Nephron (organoid): ENCODE measurements around the gene PRKCB.

Experiments
- H3K27ac Mint-ChIP-seq, 3 experiments: 2 replicates each; pipeline ENCODE4 v1.8.0; 2020; ENCODE audit warnings: mixed read lengths in 3 of 3, mild to moderate bottlenecking in 2 of 3, moderate library complexity in 1 of 3
- H3K27me3 Mint-ChIP-seq: 2 replicates; pipeline ENCODE4 v1.8.0; 2021; ENCODE audit warnings: low read depth, mild to moderate bottlenecking, moderate library complexity, mixed read lengths
- H3K36me3 Mint-ChIP-seq: 2 replicates; pipeline ENCODE4 v1.8.0; 2020; ENCODE audit warnings: low read depth, mixed read lengths
- H3K4me1 Mint-ChIP-seq: 2 replicates; pipeline ENCODE4 v1.8.0; 2020; ENCODE audit warnings: mixed read lengths
- H3K4me3 Mint-ChIP-seq, 3 experiments: 2 replicates each; pipeline ENCODE4 v1.8.0; 2020; ENCODE audit warnings: mild to moderate bottlenecking in 3 of 3, mixed read lengths in 3 of 3, moderate library complexity in 2 of 3
- H3K9me3 Mint-ChIP-seq: 2 replicates; pipeline ENCODE4 v1.8.0; 2020; ENCODE audit warnings: mixed read lengths
- CTCF ChIP-seq, 3 experiments: fragments of 200-600 bp; sonication (generic); IDR thresholded peaks; one replicate each; pipeline ENCODE4 v1.5.0; 2021; ENCODE audit warnings: antibody characterized with exemption in 3 of 3; ENCODE audit not compliant: unreplicated experiment in 3 of 3

The PRKCB gene

GRCh38 chr16:24132048-24132796, 296.4 kb downstream of the PRKCB start:
- H3K4me1 Mint-ChIP-seq, result no peaks in the 10 kb centered on the region
- H3K36me3 Mint-ChIP-seq, result no peaks in the 10 kb centered on the region
- no peak for TF ChIP-seq CTCF (IDR thresholded peaks at IDR 0.05; ENCODE audit: unreplicated experiment in 3 of 3)
- no peak overlapping the region for H3K4me3 Mint-ChIP-seq
- no peaks in the 10 kb centered on the region for H3K9me3 Mint-ChIP-seq
- no peak overlapping the region for H3K27ac Mint-ChIP-seq
- H3K27me3 Mint-ChIP-seq, result peaks cover 5% of the 10 kb centered on the region

DNA sequence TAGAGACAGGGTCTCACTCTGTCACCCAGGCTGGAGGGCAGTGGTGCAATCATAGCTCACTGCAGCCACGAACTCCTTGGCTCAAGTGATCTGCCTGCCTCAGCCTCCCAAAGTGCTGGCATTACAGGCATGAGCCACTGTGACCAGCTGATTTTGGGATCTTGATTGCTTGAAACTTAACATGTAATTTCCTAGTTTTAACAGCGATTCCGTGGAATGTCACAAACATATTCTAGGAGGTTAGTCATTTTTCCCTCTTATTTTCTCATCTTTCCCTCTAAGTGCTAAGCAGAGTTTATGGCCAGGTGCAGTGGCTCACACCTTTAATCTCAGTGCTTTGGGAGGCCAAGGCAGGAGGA, 297.0 kb downstream of the PRKCB start:
- Mint-ChIP-seq H3K4me1 (no peaks in the 10 kb centered on the region), H3K36me3 (no peaks in the 10 kb centered on the region), H3K9me3 (no peaks in the 10 kb centered on the region)

DNA sequence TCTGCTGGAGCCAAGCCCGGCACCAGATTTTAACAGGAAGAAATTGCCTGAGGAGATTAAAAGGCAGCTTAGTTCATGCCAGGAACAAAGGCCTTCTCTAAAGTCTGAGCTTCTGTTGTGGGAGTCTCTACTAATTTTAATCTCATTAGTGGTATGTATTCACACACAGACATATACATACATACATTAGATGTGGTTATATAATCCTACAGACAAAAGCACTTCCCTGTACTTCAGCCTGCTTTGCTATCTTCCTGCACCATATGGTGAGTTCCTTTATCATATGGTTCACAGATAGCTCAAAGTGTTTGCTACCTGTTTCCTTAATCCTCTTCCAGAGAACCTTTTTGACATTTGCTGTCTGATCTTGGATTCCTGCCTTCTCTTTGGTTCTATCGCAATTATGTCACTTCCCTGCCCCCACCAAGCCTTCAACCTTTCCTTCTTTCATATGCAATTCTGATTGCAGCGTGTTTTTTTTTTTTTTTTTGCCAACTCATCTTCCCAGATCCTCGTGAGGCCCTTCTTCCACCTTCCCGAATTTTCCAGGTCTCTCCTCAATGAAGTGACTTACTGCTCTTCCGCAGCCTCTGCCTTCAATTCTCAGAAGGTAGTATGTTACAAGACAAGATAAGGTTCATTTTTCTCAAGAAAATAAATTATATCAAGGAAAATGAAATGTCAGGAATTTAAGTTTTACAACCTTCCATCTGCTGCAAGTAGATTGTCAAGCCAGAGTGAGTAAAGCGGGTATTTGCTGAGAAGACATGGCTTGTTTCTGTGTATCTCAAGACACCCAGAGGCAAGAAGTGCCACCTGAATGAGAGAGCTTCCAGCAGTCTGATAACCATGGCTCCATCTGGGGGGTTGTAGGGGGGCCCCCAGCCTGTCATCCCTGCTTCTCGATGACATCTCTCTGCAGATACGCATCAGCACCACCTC, 300.1 kb downstream of the PRKCB start:
- no peaks in the 10 kb centered on the region for H3K36me3 Mint-ChIP-seq
- H3K4me3 Mint-ChIP-seq, result no peak overlapping the region
- no peaks in the 10 kb centered on the region for H3K9me3 Mint-ChIP-seq
- H3K4me1 Mint-ChIP-seq, result no peaks in the 10 kb centered on the region
- no peak overlapping the region for H3K27ac Mint-ChIP-seq
- TF ChIP-seq CTCF (IDR thresholded peaks at IDR 0.05; ENCODE audit: unreplicated experiment in 3 of 3), result no peak
- peaks cover 14% of the 10 kb centered on the region for H3K27me3 Mint-ChIP-seq

More for the DNA sequence above, 297.0 kb downstream of the PRKCB start:
- H3K27ac Mint-ChIP-seq, result no peak overlapping the region
- H3K27me3 Mint-ChIP-seq, result peaks cover 5% of the 10 kb centered on the region
- H3K4me3 Mint-ChIP-seq, result no peak overlapping the region
- TF ChIP-seq CTCF (IDR thresholded peaks at IDR 0.05; ENCODE audit: unreplicated experiment in 3 of 3), result no peak

GRCh38 chr16:24138024-24138423, 302.2 kb downstream of the PRKCB start:
- Mint-ChIP-seq H3K27me3 (peaks cover 14% of the 10 kb centered on the region), H3K9me3 (no peaks in the 10 kb centered on the region), H3K27ac (no peak overlapping the region), H3K36me3 (no peaks in the 10 kb centered on the region), H3K4me3 (no peak overlapping the region), H3K4me1 (no peaks in the 10 kb centered on the region)
- TF ChIP-seq CTCF (IDR thresholded peaks at IDR 0.05; ENCODE audit: unreplicated experiment in 3 of 3), result no peak

- no peak overlapping the region for H3K27ac Mint-ChIP-seq
- no peak overlapping the region for H3K4me3 Mint-ChIP-seq
- no peak for TF ChIP-seq CTCF (IDR thresholded peaks at IDR 0.05; ENCODE audit: unreplicated experiment in 3 of 3)
- H3K9me3 Mint-ChIP-seq, result no peaks in the 10 kb centered on the region
- no peaks in the 10 kb centered on the region for H3K36me3 Mint-ChIP-seq
- H3K4me1 Mint-ChIP-seq, result no peaks in the 10 kb centered on the region
- H3K27me3 Mint-ChIP-seq, result peaks cover 9% of the 10 kb centered on the region
Observed at GRCh38 chr16:24138575-24138974, 302.8 kb downstream of the PRKCB start.
